ENCODE results near the gene SFSWAP.
"Not testable (repeated sequence)": the region's sequence is repeated elsewhere in the genome, so short reads cannot be mapped to it uniquely, and the experiment has no call there.

The SFSWAP gene

DNA sequence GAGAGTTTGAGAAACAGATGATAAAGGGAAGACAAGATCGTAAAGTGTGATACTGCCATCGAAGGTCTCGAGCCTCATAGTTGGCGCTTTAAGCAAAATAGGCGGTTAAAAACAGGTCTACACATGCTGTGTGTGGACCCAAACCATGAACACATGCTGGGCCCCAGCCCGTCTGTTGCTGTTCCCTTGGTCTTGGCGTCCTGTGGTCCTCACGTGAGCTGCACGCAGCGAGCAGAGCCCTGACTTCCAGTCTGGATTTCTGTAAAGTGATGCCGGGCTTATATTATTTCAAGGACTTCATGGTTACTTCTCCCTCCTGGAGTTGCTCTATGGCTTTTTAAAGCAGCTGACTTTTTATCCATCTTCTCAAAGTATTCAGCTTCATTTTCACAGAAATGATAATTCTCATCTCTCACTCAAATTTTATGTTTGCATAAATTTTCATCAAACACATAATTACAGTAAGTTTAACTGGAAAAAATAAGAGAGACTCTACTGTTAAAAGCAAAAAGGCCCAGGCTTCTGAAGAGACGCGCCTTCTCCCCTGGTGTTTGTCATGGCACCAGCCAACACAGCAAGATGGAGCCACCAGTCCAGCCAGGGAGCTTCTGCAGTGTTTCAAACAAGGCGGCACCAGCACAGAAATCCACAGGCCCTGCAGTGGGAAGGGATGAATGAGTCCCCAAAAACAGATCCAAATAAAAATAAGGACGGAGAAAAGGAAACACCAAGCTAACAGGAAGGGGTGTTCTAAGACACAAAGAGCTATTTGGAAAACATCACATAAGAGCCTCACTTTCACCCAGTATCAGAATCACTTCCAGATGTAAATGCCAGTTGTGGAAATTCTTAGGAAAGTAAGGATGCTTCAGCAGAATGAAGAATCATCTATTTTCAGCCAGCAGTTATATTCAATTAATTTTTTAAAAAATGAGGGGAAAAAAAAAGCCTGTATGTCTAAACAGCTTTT lies 24.9 kb downstream of the SFSWAP start:
- H3K9me3 ChIP-seq (ENCODE audit: control extremely low read depth in 1 of 5, control insufficient read depth in 4 of 5, insufficient read depth in 2 of 5, low read depth in 1 of 5, low read length in 4 of 5) = no peaks in the 10 kb centered on the region
- H3K27ac ChIP-seq (ENCODE audit: insufficient read depth in 1 of 2, low read depth in 1 of 2, low read length in 2 of 2, poor library complexity in 1 of 2, severe bottlenecking in 2 of 2) = no peak overlapping the region
- ChIA-PET POLR2A (no interaction called here), CTCF (interaction anchor here (1.4 kb wide), 1 partner anchor 11 kb away, joined by 5 read pairs; no protein-coding TSS in a partner anchor)
- H3K27me3 ChIP-seq (replicated peaks in 2 of 5; ENCODE audit: control insufficient read depth in 4 of 5, insufficient read depth in 5 of 5, low read length in 4 of 5) = no peaks in the 10 kb centered on the region
- no peaks in the 10 kb centered on the region for H3K4me1 ChIP-seq (ENCODE audit: control extremely low read depth in 1 of 4, control insufficient read depth in 4 of 4, insufficient read depth in 4 of 4, low read length in 3 of 4)
- no peak overlapping the region for H3K4me3 ChIP-seq (ENCODE audit: control insufficient read depth in 1 of 7, extremely low read depth in 1 of 7, insufficient read depth in 4 of 7, low read depth in 2 of 7, low read length in 6 of 7)
- 96% methylated on average over 12 of the region's 15 CpGs for WGBS (ENCODE audit: insufficient coverage)
- no peak for DNase-seq
- peaks cover 8 to 74% (median 47%) of the 10 kb centered on the region in 4 experiments for H3K36me3 ChIP-seq (ENCODE audit: control insufficient read depth in 4 of 4, insufficient read depth in 4 of 4, low read length in 3 of 4)

DNA sequence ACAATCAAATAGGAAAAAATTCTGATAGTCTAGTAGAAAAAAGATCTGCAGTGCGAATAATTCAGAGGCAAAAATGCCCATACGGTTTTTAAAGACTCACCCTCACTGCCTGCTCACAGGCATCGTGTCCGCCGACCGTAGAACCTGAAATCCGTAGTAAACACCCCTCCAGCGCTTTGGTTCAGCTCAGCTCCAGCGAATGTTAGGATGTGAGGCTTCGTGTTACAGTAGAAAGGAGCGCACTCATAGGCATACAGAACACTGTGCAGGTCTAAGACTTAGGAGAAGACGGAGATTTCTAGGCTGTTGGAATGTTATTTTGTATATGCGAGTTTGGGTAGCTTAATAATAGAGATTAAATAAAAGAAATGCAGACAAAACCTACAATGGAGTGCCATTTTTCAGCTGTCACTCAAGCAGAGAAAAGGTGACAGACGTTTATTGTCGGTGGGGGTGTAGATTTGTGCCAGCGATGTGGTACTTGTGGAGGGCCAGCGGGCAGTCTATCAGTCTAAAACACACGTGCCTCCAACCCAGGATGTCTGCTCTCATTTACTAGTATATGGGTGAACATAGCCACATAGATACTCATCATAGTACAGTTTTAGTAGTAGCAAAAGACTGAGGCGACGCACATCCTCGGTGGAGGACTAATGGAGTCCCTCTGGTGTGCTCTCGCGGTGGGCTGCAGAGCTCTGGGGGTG lies 25.7 kb downstream of the SFSWAP start:
- Histone ChIP-seq H3K27me3 (replicated peaks in 2 of 5; ENCODE audit: control insufficient read depth in 4 of 5, insufficient read depth in 5 of 5, low read length in 4 of 5) (no peaks in the 10 kb centered on the region), H3K9me3 (ENCODE audit: control extremely low read depth in 1 of 5, control insufficient read depth in 4 of 5, insufficient read depth in 2 of 5, low read depth in 1 of 5, low read length in 4 of 5) (peaks cover 0 to under 1% (median 0%) of the 10 kb centered on the region in 5 experiments), H3K27ac (ENCODE audit: insufficient read depth in 1 of 2, low read depth in 1 of 2, low read length in 2 of 2, poor library complexity in 1 of 2, severe bottlenecking in 2 of 2) (no peak overlapping the region), H3K36me3 (ENCODE audit: control insufficient read depth in 4 of 4, insufficient read depth in 4 of 4, low read length in 3 of 4) (peaks cover 8 to 71% (median 44%) of the 10 kb centered on the region in 4 experiments), H3K4me1 (ENCODE audit: control extremely low read depth in 1 of 4, control insufficient read depth in 4 of 4, insufficient read depth in 4 of 4, low read length in 3 of 4) (no peaks in the 10 kb centered on the region), H3K4me3 (ENCODE audit: control insufficient read depth in 1 of 7, extremely low read depth in 1 of 7, insufficient read depth in 4 of 7, low read depth in 2 of 7, low read length in 6 of 7) (no peak overlapping the region)
- 98% methylated on average over 19 of the region's 23 CpGs for WGBS (ENCODE audit: insufficient coverage)
- DNase-seq = no peak
- CTCF ChIA-PET = interaction anchor here (0.6 to 1.4 kb wide), 2 partner anchors 10 to 32 kb away, joined by 3 to 5 read pairs; no protein-coding TSS in a partner anchor
- POLR2A ChIA-PET = no interaction called here

DNA sequence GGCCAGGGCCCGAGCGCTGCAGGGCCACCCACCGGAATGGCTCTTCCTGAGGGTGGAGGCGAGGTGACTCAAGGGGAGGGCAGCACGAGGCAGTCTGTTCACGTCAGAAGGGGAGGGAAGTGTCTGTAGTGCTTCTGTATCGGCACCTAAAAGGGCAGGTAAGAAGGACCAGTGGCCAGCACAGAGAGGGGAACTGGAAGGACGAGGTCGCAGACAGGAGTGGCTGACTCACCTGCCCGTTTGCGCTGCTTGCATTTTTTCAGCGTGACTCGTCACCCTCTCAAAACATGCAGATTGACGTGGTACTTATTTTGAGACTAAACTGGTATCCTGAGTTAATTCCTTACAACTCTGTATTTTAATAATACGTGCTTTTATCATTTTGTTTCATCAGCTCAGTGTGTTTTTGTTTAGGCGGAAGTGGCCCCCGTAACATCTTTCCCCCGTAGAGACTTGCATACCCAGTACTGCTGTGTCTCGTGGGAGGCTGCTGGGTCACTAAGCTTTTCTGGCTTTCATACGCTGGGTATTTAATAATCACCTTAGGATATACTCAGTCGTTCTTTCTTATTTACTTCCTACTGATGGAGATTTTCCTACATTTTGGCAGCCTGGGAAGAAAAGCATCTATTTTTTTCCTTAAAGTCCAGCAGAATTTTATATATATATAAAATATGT lies 26.4 kb downstream of the SFSWAP start:
- CTCF ChIA-PET = interaction anchor here (0.6 to 1.4 kb wide), 3 partner anchors 9 to 70 kb away, joined by 3 to 5 read pairs (median 3); no protein-coding TSS in a partner anchor
- peaks cover 0 to 4% (median 2%) of the 10 kb centered on the region in 5 experiments for H3K9me3 ChIP-seq (ENCODE audit: control extremely low read depth in 1 of 5, control insufficient read depth in 4 of 5, insufficient read depth in 2 of 5, low read depth in 1 of 5, low read length in 4 of 5)
- WGBS (ENCODE audit: insufficient coverage) = 94% methylated on average over 18 of the region's 21 CpGs
- no peak for DNase-seq
- H3K27me3 ChIP-seq (replicated peaks in 2 of 5; ENCODE audit: control insufficient read depth in 4 of 5, insufficient read depth in 5 of 5, low read length in 4 of 5) = no peaks in the 10 kb centered on the region
- peaks cover 8 to 75% (median 44%) of the 10 kb centered on the region in 4 experiments for H3K36me3 ChIP-seq (ENCODE audit: control insufficient read depth in 4 of 4, insufficient read depth in 4 of 4, low read length in 3 of 4)
- no peak overlapping the region for H3K4me3 ChIP-seq (ENCODE audit: control insufficient read depth in 1 of 7, extremely low read depth in 1 of 7, insufficient read depth in 4 of 7, low read depth in 2 of 7, low read length in 6 of 7)
- no peaks in the 10 kb centered on the region for H3K4me1 ChIP-seq (ENCODE audit: control extremely low read depth in 1 of 4, control insufficient read depth in 4 of 4, insufficient read depth in 4 of 4, low read length in 3 of 4)
- POLR2A ChIA-PET = interaction anchor here (0.6 kb wide), 1 partner anchor 539 kb away, joined by 3 read pairs; no protein-coding TSS in a partner anchor
- H3K27ac ChIP-seq (ENCODE audit: insufficient read depth in 1 of 2, low read depth in 1 of 2, low read length in 2 of 2, poor library complexity in 1 of 2, severe bottlenecking in 2 of 2) = no peak overlapping the region

DNA sequence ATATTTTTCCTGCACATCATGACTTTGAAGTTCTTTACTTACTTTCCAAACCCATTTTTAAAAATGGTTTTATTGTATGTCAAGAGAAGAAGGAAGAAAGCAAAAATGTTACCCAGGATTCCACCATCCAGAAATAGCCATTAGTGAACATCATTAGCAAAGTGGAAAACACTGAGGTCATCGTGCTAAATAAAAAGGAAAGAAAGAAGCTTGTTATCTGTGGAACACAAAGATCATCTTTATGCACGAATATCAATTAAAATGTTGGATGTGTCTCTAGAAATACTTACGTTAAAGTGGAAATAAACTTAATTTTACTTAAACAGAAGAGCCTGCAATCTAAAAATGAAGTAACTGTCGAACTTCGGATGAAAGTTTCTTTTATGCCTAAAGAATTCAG lies 27.3 kb downstream of the SFSWAP start:
- WGBS (ENCODE audit: insufficient coverage) = 100% methylated on average over 2 of the region's 5 CpGs
- H3K9me3 ChIP-seq (ENCODE audit: control extremely low read depth in 1 of 5, control insufficient read depth in 4 of 5, insufficient read depth in 2 of 5, low read depth in 1 of 5, low read length in 4 of 5) = peaks cover 0 to 10% (median 6%) of the 10 kb centered on the region in 5 experiments
- no peak overlapping the region for H3K27ac ChIP-seq (ENCODE audit: insufficient read depth in 1 of 2, low read depth in 1 of 2, low read length in 2 of 2, poor library complexity in 1 of 2, severe bottlenecking in 2 of 2)
- no peaks in the 10 kb centered on the region for H3K4me1 ChIP-seq (ENCODE audit: control extremely low read depth in 1 of 4, control insufficient read depth in 4 of 4, insufficient read depth in 4 of 4, low read length in 3 of 4)
- ChIA-PET CTCF (interaction anchor here (0.7 kb wide), 1 partner anchor 13 kb away, joined by 3 read pairs; no protein-coding TSS in a partner anchor), POLR2A (interaction anchor here (0.6 to 1.1 kb wide), 2 partner anchors 17 to 540 kb away, joined by 3 read pairs; no protein-coding TSS in a partner anchor)
- H3K27me3 ChIP-seq (replicated peaks in 2 of 5; ENCODE audit: control insufficient read depth in 4 of 5, insufficient read depth in 5 of 5, low read length in 4 of 5) = no peaks in the 10 kb centered on the region
- DNase-seq = no peak
- H3K4me3 ChIP-seq (ENCODE audit: control insufficient read depth in 1 of 7, extremely low read depth in 1 of 7, insufficient read depth in 4 of 7, low read depth in 2 of 7, low read length in 6 of 7) = no peak overlapping the region
- H3K36me3 ChIP-seq (ENCODE audit: control insufficient read depth in 4 of 4, insufficient read depth in 4 of 4, low read length in 3 of 4) = peaks cover 7 to 75% (median 42%) of the 10 kb centered on the region in 4 experiments

DNA sequence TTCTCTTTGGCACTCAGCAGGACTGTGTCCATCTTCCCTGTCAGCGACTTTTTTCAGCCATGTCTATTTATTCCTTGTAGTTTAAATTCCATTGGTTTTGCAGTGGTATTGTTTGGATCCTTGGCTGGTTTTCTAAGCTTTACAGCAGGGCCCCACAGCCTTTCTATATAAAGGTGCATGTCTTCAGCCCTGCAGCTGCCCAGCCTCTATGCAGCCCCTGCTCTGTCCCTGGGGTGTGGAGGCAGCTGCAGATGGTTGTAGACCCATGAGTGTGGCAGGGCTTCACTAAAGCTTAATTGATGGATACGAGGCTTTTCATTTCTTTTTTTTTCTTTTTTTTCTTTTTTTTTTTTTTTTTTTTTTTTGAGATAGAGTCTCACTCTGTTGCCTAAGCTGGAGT lies 29.7 kb downstream of the SFSWAP start:
- Histone ChIP-seq H3K27ac (ENCODE audit: insufficient read depth in 1 of 2, low read depth in 1 of 2, low read length in 2 of 2, poor library complexity in 1 of 2, severe bottlenecking in 2 of 2) (no peak overlapping the region), H3K4me3 (ENCODE audit: control insufficient read depth in 1 of 7, extremely low read depth in 1 of 7, insufficient read depth in 4 of 7, low read depth in 2 of 7, low read length in 6 of 7) (no peak overlapping the region), H3K36me3 (ENCODE audit: control insufficient read depth in 4 of 4, insufficient read depth in 4 of 4, low read length in 3 of 4) (peaks cover 15 to 74% (median 43%) of the 10 kb centered on the region in 4 experiments), H3K9me3 (ENCODE audit: control extremely low read depth in 1 of 5, control insufficient read depth in 4 of 5, insufficient read depth in 2 of 5, low read depth in 1 of 5, low read length in 4 of 5) (peaks cover 1 to 23% (median 22%) of the 10 kb centered on the region in 5 experiments), H3K27me3 (replicated peaks in 2 of 5; ENCODE audit: control insufficient read depth in 4 of 5, insufficient read depth in 5 of 5, low read length in 4 of 5) (no peaks in the 10 kb centered on the region), H3K4me1 (ENCODE audit: control extremely low read depth in 1 of 4, control insufficient read depth in 4 of 4, insufficient read depth in 4 of 4, low read length in 3 of 4) (no peaks in the 10 kb centered on the region)
- DNase-seq = no peak
- POLR2A ChIA-PET = no interaction called here
- no CpG with 5 or more reads among the region's 2 CpGs for WGBS (ENCODE audit: insufficient coverage)
- CTCF ChIA-PET = interaction anchor here (1.9 to 2.4 kb wide), 2 partner anchors 15 to 20 kb away, joined by 6 to 7 read pairs; no protein-coding TSS in a partner anchor

DNA sequence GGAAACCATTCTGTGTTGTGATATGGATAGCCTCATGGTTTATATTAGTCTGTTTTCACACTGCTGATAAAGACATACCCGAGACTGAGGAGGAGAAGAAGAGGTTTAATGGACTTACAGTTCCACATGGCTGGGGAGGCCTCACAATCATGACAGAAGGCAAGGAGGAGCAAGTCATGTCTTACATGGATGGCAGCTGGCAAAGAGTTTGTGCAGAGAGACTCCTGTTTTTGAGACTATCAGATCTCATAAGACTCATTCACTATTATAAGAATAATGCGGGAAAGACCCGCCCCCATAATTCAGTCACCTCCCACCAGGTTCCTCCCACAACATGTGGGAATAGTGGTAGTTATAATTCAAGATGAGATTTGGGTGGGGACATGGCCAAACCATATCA lies 31.9 kb downstream of the SFSWAP start:
- POLR2A ChIA-PET; DNase-seq; H3K27me3 ChIP-seq (replicated peaks in 2 of 5; ENCODE audit: control insufficient read depth in 4 of 5, insufficient read depth in 5 of 5, low read length in 4 of 5); H3K27ac ChIP-seq (ENCODE audit: insufficient read depth in 1 of 2, low read depth in 1 of 2, low read length in 2 of 2, poor library complexity in 1 of 2, severe bottlenecking in 2 of 2); H3K4me1 ChIP-seq (ENCODE audit: control extremely low read depth in 1 of 4, control insufficient read depth in 4 of 4, insufficient read depth in 4 of 4, low read length in 3 of 4); H3K4me3 ChIP-seq (ENCODE audit: control insufficient read depth in 1 of 7, extremely low read depth in 1 of 7, insufficient read depth in 4 of 7, low read depth in 2 of 7, low read length in 6 of 7): not testable (repeated sequence)
- peaks cover 18 to 78% (median 52%) of the 10 kb centered on the region in 4 experiments for H3K36me3 ChIP-seq (ENCODE audit: control insufficient read depth in 4 of 4, insufficient read depth in 4 of 4, low read length in 3 of 4)
- CTCF ChIA-PET = interaction anchor here (1.9 kb wide), 1 partner anchor 12 kb away, joined by 7 read pairs; no protein-coding TSS in a partner anchor
- H3K9me3 ChIP-seq (ENCODE audit: control extremely low read depth in 1 of 5, control insufficient read depth in 4 of 5, insufficient read depth in 2 of 5, low read depth in 1 of 5, low read length in 4 of 5) = peaks cover 1 to 23% (median 22%) of the 10 kb centered on the region in 5 experiments
- WGBS (ENCODE audit: insufficient coverage) = no CpG with 5 or more reads among the region's 3 CpGs

Measured in common myeloid progenitor, CD34-positive (primary cell).